Left renal cortex interstitium (tissue), 4 donors: ENCODE data around the gene ZNF12. TPM values are rescaled to one million over a fixed set of nuclear protein-coding genes. Genes with fewer than 3 reads are reported as not detected.
"Not testable (repeated sequence)": the region's sequence is repeated elsewhere in the genome, so short reads cannot be mapped to it uniquely, and the experiment has no call there.

Experiments used
- DNase-seq, 4 donors: peaks; one replicate each; pipeline ENCODE4 v3.0.0-alpha.2; 2013; ENCODE audit warnings: low read depth in 4 of 4, low spot score in 2 of 4, missing footprints in 1 of 4
- polyA plus RNA-seq, 4 donors: library from polyadenylated mRNA; unstranded; fragments of 120-200 nt; gene quantifications; one replicate each; pipeline ENCODE4 v1.2.1, GENCODE V29; 2013; ENCODE audit not compliant: insufficient read length in 4 of 4

The ZNF12 gene
- polyA plus RNA-seq, 4 donors: 36.0 to 41.5 (median 38.2) TPM

- no peak for DNase-seq
These were observed 6.0 kb downstream of the ZNF12 start for GRCh38 chr7:6700793-6701192.

GRCh38 chr7:6691609-6692106 lies 15.1 kb downstream of the ZNF12 start:
- DNase-seq: no peak

DNA sequence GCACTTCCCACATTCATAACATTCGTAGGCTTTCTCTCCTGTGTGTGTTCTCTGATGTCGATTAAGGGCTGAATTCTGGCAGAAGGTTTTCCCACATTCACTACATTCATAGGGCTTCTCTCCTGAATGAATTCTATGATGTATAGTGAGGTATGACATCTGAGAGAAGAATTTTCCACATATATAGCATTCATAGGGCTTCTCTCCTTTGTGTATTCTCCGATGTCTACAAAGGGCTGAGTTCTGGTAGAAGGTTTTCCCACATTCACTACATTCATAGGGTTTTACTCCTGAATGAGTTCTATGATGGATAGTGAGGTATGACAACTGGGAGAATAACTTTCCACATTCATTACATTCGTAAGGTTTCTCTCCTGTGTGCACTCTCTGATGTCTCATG lies 15.6 kb downstream of the ZNF12 start:
- DNase-seq: no peak

DNA sequence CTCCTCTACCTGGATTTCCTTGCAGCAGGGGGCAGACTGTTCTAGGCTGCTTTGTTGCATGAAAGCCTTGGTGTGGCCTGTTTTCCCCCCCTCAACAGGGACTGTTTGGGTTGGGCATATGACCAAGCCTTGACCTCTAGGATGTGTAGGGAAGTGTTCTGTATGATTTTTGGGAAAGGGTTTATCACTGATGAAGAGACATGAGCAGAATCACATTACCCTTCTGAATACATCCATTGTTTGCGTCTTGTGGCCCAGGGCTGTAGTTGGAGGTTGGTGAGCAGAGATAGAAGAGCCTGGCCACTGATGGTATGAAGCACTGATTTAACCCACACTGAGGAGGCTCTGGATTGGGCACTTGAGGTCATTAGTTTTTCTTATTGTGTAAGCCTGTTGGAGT lies 26.6 kb downstream of the ZNF12 start:
- no peak for DNase-seq

GRCh38 chr7:6675807-6676405 lies 30.8 kb downstream of the ZNF12 start:
- no peak for DNase-seq

DNA sequence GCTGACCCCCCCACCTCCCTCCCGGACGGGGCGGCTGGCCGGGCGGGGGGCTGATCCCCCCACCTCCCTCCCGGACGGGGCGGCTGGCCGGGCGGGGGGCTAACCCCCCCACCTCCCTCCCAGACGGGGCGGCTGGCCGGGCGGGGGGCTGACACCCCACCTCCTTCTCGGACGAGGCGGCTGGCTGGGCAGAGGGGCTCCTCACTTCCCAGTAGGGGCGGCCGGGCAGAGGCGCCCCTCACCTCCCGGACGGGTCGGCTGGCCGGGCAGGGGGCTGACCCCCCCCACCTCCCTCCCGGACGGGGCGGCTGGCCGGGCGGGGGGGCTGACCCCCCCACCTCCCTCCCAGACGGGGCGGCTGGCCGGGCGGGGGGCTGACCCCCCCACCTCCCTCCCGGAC lies 35.9 kb downstream of the ZNF12 start:
- DNase-seq: not testable (repeated sequence)

- DNase-seq: no peak
These were observed 48.0 kb downstream of the ZNF12 start for GRCh38 chr7:6658618-6659345.

GRCh38 chr7:6656413-6656812 lies 50.3 kb downstream of the ZNF12 start:
- no peak for DNase-seq

GRCh38 chr7:6655636-6656385 lies 50.9 kb downstream of the ZNF12 start:
- DNase-seq: no peak

- DNase-seq: no peak
These were observed 51.7 kb downstream of the ZNF12 start for GRCh38 chr7:6654842-6655610.

DNA sequence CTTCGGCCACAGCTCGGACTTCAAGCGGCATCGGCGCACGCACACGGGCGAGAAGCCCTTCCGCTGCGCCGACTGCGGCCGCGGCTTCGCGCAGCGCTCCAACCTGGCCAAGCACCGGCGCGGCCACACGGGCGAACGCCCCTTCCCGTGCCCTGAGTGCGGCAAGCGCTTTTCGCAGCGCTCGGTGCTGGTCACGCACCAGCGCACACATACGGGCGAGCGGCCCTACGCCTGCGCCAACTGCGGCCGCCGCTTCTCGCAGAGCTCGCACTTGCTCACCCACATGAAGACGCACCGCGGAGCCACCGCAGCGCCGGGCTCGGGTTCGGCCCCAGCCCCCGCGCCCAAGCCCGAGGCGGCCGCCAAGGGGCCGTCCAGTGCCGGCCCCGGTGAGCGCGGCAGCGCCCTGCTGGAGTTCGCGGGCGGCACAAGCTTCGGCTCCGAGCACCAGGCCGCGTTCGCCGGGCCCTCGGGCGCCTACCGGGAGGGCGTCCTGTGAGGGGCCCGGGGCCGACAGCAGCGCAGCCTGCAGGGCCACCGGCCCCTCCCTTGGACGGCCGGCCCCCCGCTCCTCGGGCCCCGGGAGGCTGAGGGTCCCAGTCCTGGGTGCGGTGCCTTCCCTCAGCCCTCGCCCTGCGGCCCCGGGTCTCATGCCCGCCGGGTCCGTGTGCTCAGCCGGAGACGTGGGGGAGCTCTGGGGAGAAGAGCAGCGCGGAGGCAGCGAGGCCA lies 52.5 kb downstream of the ZNF12 start:
- DNase-seq: no peak

- DNase-seq: no peak
These were observed 53.4 kb downstream of the ZNF12 start for GRCh38 chr7:6653071-6654003.

DNA sequence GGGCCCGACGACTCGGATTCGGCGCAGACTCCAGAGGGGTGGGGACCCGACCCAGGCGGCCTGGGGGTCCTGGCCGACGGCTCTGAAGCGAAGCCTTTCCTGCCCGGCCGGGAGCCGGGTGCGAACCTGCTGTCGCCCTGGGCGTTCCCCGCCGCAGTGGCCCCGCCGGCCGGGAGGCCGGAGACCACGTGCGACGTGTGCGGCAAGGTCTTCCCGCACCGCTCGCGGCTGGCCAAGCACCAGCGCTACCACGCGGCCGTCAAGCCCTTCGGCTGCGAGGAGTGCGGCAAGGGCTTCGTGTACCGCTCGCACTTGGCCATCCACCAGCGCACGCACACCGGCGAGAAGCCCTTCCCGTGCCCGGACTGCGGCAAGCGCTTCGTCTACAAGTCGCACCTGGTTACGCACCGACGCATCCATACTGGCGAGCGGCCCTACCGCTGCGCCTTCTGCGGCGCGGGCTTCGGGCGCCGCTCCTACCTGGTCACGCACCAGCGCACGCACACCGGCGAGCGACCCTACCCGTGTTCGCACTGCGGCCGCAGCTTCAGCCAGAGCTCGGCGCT lies 54.2 kb downstream of the ZNF12 start:
- DNase-seq: no peak

DNA sequence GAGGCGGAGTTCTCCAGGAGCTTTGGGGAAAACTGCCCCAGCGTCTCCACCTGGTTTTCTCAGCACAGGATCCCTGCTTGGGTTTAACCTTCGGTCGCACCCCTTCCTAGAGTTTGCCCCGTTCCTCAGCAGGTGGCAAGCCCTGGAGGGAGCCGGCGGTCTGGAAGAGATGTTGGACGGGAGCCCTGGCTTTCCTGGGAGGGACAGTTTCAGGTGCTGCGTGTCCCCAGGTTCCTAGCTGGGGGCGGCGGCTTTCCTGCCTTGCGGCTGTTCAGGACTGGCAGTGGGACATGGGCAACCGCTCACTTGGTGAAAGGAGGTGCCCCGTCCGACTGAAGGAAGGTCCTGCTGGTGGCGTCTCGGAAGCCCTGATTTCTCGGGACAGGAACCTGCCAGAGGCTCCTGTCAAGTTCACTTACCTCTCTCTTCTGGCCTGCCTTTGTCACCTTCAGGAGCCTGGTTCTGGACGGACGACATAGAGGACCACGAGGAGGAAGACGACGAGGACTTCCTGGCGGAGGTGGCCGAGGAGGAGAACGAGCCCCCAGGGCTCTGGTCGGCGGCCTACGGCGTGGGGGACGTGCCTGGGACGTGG lies 54.8 kb downstream of the ZNF12 start:
- DNase-seq: no peak

DNA sequence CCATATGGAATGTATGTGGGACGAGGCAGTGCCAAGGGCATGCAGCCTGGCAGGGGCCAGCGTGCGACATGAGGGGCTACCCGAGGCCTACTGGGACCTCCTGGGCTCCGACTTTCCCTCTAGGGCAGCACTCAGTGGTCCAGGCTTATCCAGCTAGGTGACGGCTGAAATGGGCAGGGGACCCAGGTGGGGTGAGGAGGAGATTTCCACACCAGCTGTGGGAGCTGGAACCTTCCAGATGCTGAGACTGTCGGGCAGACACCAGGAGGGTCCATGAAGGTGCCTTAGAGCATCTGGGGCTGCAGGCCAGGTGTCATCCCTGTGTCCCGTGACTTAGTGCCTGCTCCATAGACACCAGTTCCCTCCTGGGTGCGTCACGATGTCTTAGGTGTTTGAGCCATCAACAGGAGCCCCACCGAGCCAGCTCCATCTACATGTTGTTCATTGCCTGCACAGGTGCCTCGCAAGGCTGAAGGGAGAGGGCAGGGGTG lies 56.2 kb downstream of the ZNF12 start:
- no peak for DNase-seq

DNA sequence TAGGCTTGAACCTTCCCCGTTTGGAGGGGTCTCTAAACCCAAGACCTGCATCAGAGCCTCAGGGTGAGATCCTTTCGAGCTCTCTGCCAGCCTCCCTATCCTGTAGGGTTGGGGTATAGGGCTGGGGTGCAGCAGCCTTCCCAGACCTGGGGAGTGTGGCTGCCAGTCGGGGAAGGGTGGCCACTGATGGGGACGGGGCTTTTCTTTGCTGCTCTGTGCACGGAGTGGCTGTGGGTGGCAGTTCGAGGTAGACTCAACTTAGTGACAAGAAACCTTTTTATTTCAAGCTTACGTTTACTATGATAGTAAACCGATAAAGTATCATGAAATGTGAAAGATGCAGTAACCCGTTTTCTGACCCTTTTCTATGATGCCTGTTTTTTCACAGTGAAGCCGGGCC lies 56.7 kb downstream of the ZNF12 start:
- DNase-seq: no peak

DNA sequence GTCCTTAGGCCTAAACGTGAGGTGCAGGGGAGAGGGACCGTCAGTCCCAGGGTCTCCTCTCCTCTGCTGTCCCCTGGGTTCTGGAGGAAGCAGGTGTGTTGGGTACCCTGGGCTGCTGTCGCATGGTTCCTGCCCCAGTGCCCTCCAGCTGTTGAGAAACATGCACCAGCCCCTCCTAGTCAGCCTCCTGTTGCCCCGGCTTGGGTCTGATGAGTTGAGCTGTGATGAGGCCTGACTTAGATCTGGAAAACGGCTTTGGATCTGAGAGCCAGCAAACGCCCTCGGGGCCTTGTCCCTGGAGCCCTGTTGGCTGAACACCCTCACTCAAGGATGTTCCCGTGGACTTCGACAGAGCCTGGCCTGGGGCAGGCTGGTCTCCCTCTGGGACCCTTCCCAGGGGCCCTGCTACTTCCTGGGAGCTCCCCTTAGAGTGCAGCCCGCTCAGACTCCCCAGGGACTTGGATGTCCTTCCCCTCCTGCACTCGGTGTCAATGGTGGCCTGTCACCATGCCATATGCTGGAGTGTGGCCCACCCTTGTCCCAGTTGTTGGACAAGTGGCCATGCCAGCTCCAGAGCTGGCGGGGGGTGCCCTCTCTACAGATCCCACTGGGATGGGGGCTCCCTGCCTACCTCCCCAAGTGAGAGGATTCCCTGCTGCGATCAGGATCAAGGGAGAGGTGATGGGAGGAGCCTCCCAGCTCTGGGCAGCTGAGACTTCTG lies 57.3 kb downstream of the ZNF12 start:
- no peak for DNase-seq

DNA sequence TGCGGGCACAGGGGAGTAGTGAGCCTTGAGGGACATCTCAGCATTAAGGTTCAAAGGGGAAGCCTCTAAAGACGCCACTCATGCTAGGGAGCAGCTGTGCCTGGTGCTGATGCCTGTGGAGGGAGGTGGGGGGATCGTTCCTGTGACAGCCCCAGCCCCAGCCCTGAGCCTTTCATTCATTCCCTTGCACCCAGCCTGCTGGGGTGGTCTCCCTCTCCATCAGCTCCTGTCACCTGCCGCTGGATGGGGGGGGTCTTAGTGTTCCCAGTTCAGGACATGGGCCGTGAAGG lies 58.0 kb downstream of the ZNF12 start:
- DNase-seq: no peak
